ENCODE results near the gene CDR2.
"Not testable (repeated sequence)": the region's sequence is repeated elsewhere in the genome, so short reads cannot be mapped to it uniquely, and the experiment has no call there.

Gene CDR2

GRCh38 chr16:22375963-22376640 lies 1.7 kb upstream of the CDR2 start:
- no peak for DNase-seq (ENCODE audit: extremely low read depth in 1 of 2, low read depth in 1 of 2)

GRCh38 chr16:22375117-22375962 lies 921 bp upstream of the CDR2 start:
- no peak for DNase-seq (ENCODE audit: extremely low read depth in 1 of 2, low read depth in 1 of 2)

DNA sequence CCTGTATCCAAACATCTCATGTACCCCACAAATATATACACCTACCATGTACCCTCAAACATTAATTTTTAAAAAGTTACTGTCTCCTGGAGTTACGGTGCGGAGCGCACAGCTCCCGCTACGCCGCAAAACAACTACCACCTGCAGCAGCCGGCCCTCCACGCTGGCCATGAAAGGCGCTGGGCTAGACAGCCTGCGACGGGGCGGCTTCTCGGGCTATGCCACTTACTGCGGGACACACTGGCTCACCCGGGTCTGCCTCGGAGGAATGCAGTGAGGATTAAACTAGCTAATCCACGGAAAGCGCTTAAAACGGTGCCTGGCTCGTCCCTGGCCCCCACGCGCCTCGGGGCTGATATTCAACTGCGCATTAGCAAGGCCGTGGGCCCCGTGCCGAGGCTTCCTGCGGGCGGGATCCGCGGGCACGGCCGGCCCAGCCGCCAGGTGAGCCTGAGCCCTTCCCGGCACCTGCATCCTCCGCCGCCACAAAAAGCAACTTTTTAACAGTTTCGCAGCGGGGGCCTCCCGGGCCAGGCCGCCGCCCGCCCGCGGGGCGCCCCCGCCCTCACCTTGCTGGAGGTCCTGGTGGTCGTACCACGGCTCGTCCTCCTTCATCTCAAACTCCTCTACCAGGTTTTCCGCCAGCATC lies 633 bp downstream of the CDR2 start:
- peak in 1 of 2 donors; percentile 14 for DNase-seq (ENCODE audit: extremely low read depth in 1 of 2, low read depth in 1 of 2)

DNA sequence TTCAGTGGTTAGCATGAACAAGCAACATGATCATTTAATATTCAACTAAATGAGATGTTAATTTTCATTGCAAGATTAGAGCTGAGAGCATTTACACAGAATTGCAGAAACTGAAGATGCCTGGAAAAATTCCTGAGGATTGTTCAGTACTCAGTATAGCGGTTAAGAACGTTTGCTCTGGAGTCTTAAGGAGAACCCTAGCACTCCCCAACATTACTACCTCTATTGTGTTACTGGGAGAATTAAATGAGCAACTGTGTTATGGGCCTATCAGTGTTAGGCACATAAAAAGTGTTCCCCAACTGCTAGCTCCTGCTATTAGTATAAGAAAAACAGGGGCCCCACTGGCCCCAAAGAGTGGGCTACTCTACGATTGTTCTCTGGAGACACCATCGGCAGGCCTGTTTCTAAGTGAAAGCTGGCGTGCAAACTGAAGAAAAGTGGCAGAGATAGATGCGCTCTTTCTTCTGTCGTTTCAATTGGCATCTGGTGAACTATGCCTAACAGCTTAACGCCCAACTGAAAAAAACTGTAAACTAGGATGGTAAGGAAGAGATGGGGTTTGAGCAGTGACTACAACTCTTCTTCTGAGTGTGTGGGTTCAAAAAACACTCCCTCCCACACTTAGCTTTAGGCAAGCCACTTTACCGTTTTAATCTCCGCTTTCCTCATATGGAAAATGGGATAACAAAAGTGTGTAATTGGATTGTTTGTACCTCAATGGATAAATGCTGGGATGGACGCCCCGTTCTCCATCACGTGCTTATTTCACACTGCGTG lies 1.3 kb downstream of the CDR2 start:
- DNase-seq (ENCODE audit: extremely low read depth in 1 of 2, low read depth in 1 of 2): no peak

DNA sequence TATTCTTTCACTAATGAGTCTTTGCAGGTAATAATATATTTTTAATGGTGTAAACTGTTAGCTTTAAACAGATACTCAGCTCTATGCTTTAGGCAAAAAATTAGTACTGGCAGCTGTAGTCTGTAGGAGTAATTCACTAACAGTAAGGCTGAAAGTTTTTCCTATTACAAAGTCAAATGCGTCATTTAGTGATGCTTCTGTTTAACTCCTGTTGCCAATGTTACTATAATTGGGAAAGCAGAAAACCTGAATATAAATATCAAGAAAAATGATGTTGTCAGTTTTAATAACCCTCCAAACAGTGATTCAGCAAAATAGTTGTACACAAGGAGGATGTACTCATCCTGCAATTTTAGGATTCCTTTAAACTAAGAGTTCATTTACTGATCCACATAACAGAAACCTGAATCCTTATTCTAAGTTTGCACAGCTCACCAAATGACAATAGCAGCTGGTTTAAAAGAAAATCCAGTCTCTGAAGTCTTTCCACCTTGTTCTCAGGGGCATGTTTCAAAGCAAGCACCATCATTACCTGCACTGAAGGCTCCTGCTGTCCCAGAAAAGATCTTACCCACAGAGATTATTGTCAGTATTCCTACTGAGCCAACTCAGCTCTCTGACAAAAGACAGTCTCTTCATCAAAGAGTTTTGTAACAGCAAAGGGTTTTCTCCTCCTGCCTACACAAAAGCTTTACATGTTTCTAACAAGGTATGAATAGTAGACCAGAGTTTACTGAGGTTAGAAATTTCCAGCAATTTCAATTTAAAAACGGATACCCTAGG lies 4.2 kb downstream of the CDR2 start:
- no peak for DNase-seq (ENCODE audit: extremely low read depth in 1 of 2, low read depth in 1 of 2)

DNA sequence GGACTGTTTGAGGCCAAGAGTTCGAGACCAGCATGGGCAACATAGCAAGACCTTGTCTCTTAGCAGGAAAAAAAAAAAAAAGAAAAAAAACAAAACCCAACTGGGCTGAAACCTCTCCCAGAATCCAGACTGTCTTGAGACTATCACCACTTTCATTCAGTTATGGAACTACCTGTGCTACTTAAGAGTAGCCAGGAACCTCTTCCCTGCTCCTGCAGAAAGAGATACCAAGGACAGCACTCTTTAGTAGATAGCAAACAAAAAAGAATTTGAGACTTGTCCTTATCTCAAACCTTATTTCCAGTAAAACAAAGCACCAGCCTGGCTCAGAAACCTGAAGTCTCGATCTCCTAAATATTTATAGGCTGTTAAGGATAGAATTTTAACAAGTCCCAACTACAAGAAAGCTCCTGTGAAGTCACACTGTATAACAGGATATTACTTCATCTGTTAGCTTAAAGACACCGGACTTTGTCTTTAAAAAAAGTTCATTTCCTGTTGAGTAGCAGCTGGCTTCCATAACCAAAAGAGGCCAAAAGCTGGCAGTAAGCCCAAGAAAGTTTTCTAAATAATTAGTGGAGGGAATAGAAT lies 5.1 kb downstream of the CDR2 start:
- no peak for DNase-seq (ENCODE audit: extremely low read depth in 1 of 2, low read depth in 1 of 2)

DNA sequence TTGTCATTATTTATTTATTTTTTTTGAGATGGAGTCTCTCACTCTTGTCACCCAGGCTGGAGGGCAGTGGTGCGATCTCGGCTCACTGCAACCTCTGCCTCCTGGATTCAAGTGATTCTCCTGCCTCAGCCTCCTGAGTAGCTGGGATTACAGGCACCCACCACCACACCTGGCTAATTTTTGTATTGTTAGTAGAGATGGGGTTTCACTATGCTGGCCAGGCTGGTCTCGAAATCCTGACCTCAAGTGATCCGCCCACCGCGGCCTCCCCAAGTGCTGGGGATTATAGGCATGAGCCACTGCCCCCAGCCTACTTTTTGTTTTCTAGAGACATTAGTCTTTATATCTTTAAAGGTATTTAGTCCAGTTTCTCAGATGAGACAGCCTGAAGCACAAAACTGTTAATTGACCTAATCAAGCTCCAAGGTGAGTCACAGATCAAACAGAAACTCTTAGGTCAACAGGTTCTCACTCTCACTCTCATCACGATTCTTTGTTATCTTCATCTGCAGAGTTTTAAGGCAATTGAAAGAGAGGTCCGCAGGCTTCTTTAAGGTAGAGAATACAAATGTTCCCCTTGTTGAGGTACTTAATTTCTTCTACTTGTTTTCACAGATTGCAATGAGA lies 6.1 kb downstream of the CDR2 start:
- not testable (repeated sequence) for DNase-seq (ENCODE audit: extremely low read depth in 1 of 2, low read depth in 1 of 2)

DNA sequence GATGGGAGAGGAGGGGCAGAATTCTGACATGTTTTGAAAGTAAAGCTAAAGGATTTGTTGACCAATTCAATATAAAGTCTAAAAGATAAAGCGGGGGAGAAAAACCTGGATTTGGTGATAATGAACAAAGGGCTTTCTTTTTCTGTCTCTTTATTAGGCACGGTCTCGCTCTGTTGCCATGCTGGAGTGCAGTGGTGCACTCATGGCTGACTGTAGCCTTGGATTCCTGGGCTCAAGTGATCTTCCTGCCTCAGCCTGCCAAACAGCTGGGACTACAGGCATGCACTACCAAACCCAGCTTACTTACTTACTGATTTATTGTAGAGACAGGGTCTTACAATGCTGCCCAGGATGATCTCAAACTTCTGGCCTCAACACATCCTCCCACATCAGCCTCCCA lies 7.5 kb downstream of the CDR2 start:
- no peak for DNase-seq (ENCODE audit: extremely low read depth in 1 of 2, low read depth in 1 of 2)

- no peak for DNase-seq (ENCODE audit: extremely low read depth in 1 of 2, low read depth in 1 of 2)
Observed at GRCh38 chr16:22366371-22366770, 8.0 kb downstream of the CDR2 start.

DNA sequence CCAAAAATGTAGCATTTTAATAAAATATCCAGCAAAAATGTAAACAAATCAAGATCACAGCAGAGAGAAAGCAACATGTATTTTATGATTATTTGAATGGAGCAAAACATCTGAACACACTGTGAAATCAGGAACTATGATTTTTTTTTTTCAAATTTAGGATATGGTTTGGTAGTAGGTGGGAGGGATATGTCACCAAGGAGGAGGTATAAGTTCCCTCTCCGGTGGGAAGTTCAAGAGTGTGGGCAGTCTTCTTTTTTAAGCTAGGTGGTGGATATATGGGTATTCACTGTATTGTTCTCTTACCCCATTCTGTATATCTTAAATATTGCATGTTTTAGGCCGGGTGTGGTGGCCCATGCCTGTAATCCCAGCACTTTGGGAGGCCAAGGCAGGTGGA lies 10.2 kb downstream of the CDR2 start:
- no peak for DNase-seq (ENCODE audit: extremely low read depth in 1 of 2, low read depth in 1 of 2)

GRCh38 chr16:22360963-22361659 lies 13.3 kb downstream of the CDR2 start:
- DNase-seq (ENCODE audit: extremely low read depth in 1 of 2, low read depth in 1 of 2): no peak

DNA sequence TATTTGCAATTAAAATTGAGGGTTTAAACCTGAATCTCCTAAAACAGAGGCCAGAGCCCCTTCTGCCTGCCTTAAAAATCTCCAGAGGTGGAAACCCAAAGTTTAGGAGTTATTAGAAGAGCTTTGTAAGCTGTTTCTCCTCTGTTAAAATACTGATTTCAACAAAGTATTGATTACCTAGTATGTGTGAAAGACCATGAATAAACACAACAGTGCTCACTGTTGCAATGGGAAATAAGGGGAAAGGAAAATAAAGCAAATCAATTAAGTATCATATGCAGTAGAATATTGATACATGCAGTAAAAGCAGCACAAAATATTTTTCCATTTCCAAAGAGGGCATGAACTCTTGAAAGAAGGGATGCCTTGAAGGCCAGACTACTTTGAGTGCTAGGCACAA lies 14.7 kb downstream of the CDR2 start:
- no peak for DNase-seq (ENCODE audit: extremely low read depth in 1 of 2, low read depth in 1 of 2)

DNA sequence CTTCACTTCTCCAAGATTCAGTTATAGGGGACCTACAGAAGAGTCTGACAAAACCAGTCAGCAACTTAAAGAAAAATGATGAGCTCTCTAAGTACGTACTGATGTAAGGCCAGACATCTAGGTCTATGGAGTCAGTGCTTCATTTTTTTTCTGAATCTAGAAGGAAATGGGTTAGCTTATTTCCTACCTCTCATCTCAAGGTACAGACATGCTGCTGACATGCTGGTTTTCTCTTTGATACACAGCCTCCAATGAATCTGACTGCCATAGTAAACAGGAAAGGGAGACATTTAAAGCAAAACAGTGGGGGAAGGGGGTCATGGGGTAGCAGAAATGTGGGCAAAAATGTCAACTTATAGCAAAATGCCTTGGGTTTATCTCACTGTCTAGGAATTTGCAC lies 16.4 kb downstream of the CDR2 start:
- DNase-seq (ENCODE audit: extremely low read depth in 1 of 2, low read depth in 1 of 2): no peak

GRCh38 chr16:22357635-22357971 lies 16.8 kb downstream of the CDR2 start:
- DNase-seq (ENCODE audit: extremely low read depth in 1 of 2, low read depth in 1 of 2): no peak

GRCh38 chr16:22356930-22357634 lies 17.3 kb downstream of the CDR2 start:
- no peak for DNase-seq (ENCODE audit: extremely low read depth in 1 of 2, low read depth in 1 of 2)

DNA sequence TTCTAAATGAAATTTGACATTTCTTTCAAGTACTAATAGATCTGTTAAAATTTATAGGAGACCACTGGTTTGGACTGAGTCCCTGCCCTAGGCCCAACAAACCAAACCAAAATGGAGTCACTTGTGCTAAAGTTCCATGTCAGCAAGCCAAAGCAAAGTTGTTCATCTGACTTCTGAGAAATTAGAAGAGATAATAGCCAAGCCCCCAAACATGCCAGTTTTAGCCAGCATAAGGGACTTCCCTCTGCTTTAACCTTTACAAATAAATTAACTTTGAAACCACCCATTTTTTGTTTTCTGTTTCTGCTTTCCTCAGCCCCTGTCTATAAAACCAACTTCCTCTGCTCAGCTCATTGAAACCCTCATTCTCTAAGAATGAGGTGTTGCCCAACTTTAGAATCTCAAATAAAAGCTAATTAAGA lies 18.9 kb downstream of the CDR2 start:
- DNase-seq (ENCODE audit: extremely low read depth in 1 of 2, low read depth in 1 of 2): no peak

GRCh38 chr16:22353933-22354541 lies 20.4 kb downstream of the CDR2 start:
- DNase-seq (ENCODE audit: extremely low read depth in 1 of 2, low read depth in 1 of 2): no peak
